DMS53 treated with DMSO at 0.1 percent for 48 hours (cell line): Measurements from ENCODE around the gene FAM133A.
A peak's percentile ranks its signal among the peaks of the same experiment; 100 is the strongest.

ENCODE experiments used
- DNase-seq: peaks from one replicate; lab custom pipeline; 2025; ENCODE audit not compliant: unreplicated experiment; lab: John Stamatoyannopoulos, UW

FAM133A gene

GRCh38 chrX:93673869-93674271 is at the start of gene FAM133A:
Gene FAM133A, plus strand, starts transcription at chrX:93674206. Its CDS starts 35,214 bp downstream, at chrX:93709420.
- DNase-seq = peak; percentile 42

GRCh38 chrX:93637591-93637990 is 36.4 kb upstream of the FAM133A start:
- no peak for DNase-seq

GRCh38 chrX:93649381-93649780 is 24.6 kb upstream of the FAM133A start:
- DNase-seq = no peak

- no peak for DNase-seq
Observed at GRCh38 chrX:93660575-93660974, 13.4 kb upstream of the FAM133A start.

GRCh38 chrX:93673056-93673868 is 744 bp upstream of the FAM133A start, which contains the start of gene NAP1L3:
Gene NAP1L3, minus strand, starts transcription at chrX:93673578. Its CDS starts 274 bp downstream, at chrX:93673304.
- DNase-seq = peak; percentile 77

- DNase-seq = no peak
Observed at GRCh38 chrX:93695981-93696380, 22.0 kb downstream of the FAM133A start.

- DNase-seq = no peak
Observed at GRCh38 chrX:93703701-93704100, 29.7 kb downstream of the FAM133A start.

GRCh38 chrX:93711076-93711475 is 37.1 kb downstream of the FAM133A start:
- no peak for DNase-seq

- no peak for DNase-seq
Observed at GRCh38 chrX:93741811-93742210, 67.8 kb downstream of the FAM133A start.

- no peak for DNase-seq
Observed at GRCh38 chrX:93760163-93760562, 86.2 kb downstream of the FAM133A start.
